ENCODE data around the gene C12orf57.
A peak's percentile ranks its signal among the peaks of the same experiment; 100 is the strongest.

The C12orf57 gene

DNA sequence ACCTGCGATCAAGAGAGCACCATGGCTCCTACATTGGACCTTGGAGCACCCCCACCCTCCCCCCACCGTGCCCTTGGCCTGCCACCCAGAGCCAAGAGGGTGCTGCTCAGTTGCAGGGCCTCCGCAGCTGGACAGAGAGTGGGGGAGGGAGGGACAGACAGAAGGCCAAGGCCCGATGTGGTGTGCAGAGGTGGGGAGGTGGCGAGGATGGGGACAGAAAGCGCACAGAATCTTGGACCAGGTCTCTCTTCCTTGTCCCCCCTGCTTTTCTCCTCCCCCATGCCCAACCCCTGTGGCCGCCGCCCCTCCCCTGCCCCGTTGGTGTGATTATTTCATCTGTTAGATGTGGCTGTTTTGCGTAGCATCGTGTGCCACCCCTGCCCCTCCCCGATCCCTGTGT lies 2.0 kb upstream of the C12orf57 start:
- no peaks in the 10 kb centered on the region for H3K36me3 ChIP-seq (replicated peaks; ENCODE audit: insufficient read depth, low read length)
- no peak overlapping the region for H3K4me3 ChIP-seq (ENCODE audit: low read length)
- H2AFZ ChIP-seq (ENCODE audit: low read length): no peak overlapping the region
- H3K9ac ChIP-seq (ENCODE audit: low read length): no peak overlapping the region
- no peak overlapping the region for H3K4me2 ChIP-seq (ENCODE audit: low read depth, low read length)
- H3K4me1 ChIP-seq (ENCODE audit: low read length): peaks cover 17% of the 10 kb centered on the region
- DNase-seq: no peak
- peaks cover 40% of the 10 kb centered on the region for H3F3A ChIP-seq (ENCODE audit: insufficient read depth, low read length)
- no peak overlapping the region for H3K27ac ChIP-seq (ENCODE audit: low read length)
- H3K79me2 ChIP-seq (ENCODE audit: low read length): peaks cover 20% of the 10 kb centered on the region
- TF ChIP-seq EZH2 (optimal IDR thresholded peaks at IDR 0.05; ENCODE audit: low read depth, low read length) (no peak), EZH2phosphoT487 (IDR thresholded peaks at IDR 0.05; ENCODE audit: low read length) (no peak)
- TF ChIP-seq, protein P1, sequence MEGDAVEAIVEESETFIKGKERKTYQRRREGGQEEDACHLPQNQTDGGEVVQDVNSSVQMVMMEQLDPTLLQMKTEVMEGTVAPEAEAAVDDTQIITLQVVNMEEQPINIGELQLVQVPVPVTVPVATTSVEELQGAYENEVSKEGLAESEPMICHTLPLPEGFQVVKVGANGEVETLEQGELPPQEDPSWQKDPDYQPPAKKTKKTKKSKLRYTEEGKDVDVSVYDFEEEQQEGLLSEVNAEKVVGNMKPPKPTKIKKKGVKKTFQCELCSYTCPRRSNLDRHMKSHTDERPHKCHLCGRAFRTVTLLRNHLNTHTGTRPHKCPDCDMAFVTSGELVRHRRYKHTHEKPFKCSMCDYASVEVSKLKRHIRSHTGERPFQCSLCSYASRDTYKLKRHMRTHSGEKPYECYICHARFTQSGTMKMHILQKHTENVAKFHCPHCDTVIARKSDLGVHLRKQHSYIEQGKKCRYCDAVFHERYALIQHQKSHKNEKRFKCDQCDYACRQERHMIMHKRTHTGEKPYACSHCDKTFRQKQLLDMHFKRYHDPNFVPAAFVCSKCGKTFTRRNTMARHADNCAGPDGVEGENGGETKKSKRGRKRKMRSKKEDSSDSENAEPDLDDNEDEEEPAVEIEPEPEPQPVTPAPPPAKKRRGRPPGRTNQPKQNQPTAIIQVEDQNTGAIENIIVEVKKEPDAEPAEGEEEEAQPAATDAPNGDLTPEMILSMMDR (IDR thresholded peaks at IDR 0.05; ENCODE audit: low read length): no peak
- H3K9me2 ChIP-seq (replicated peaks; ENCODE audit: insufficient read depth, low read length): no peaks in the 10 kb centered on the region
- no peaks in the 10 kb centered on the region for H3K9me3 ChIP-seq (replicated peaks; ENCODE audit: insufficient read depth, low read length)
- no peaks in the 10 kb centered on the region for H4K20me1 ChIP-seq (ENCODE audit: insufficient read depth, low read length)
- H3K27me3 ChIP-seq (replicated peaks; ENCODE audit: insufficient read depth, low read length): no peaks in the 10 kb centered on the region

DNA sequence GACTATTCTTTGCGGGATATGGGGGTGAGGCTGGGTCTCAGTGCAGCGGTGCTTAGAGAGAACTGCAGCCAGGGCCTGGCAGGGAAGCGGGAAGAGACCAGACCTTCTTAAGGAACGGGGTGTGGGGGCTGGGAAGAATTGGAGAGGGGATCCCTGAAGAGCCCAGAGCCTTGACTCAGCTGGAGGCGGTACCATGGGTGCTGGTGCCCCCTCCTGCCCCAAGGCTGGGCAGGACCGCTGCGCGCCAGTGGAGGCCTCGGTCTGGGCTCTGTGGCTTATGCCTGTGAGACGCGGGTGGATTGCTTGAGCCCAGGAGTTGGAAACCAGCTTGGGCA lies 1.5 kb upstream of the C12orf57 start:
- Histone ChIP-seq H3K36me3 (replicated peaks; ENCODE audit: insufficient read depth, low read length) (no peaks in the 10 kb centered on the region), H3K4me2 (ENCODE audit: low read depth, low read length) (no peak overlapping the region), H3K27ac (ENCODE audit: low read length) (no peak overlapping the region; the same call in 1 of the 2 replicates), H2AFZ (ENCODE audit: low read length) (no peak overlapping the region), H3K79me2 (ENCODE audit: low read length) (peaks cover 16% of the 10 kb centered on the region), H3K27me3 (replicated peaks; ENCODE audit: insufficient read depth, low read length) (no peaks in the 10 kb centered on the region), H3F3A (ENCODE audit: insufficient read depth, low read length) (peaks cover 45% of the 10 kb centered on the region), H3K9me2 (replicated peaks; ENCODE audit: insufficient read depth, low read length) (no peaks in the 10 kb centered on the region), H4K20me1 (ENCODE audit: insufficient read depth, low read length) (no peaks in the 10 kb centered on the region), H3K4me3 (ENCODE audit: low read length) (no peak overlapping the region), H3K9me3 (replicated peaks; ENCODE audit: insufficient read depth, low read length) (no peaks in the 10 kb centered on the region), H3K9ac (ENCODE audit: low read length) (no peak overlapping the region), H3K4me1 (ENCODE audit: low read length) (peaks cover 18% of the 10 kb centered on the region)
- no peak for DNase-seq
- TF ChIP-seq, protein P1 (IDR thresholded peaks at IDR 0.05; ENCODE audit: low read length): no peak
- no peak for TF ChIP-seq EZH2phosphoT487 (IDR thresholded peaks at IDR 0.05; ENCODE audit: low read length)
- no peak for TF ChIP-seq EZH2 (optimal IDR thresholded peaks at IDR 0.05; ENCODE audit: low read depth, low read length)

DNA sequence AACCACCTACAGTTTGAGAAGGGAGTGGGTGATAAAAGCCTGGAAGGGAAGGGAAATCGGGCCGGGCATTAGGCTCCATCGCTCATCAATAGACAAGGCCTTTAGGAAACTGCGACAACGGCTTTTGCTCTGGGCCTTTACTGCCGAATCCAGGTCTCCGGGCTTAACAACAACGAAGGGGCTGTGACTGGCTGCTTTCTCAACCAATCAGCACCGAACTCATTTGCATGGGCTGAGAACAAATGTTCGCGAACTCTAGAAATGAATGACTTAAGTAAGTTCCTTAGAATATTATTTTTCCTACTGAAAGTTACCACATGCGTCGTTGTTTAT lies 467 bp upstream of the C12orf57 start:
- H3K36me3 ChIP-seq (replicated peaks; ENCODE audit: insufficient read depth, low read length): no peaks in the 10 kb centered on the region
- H3K9ac ChIP-seq (ENCODE audit: low read length): peak overlapping the region; percentile 87
- peak; percentile 94 for DNase-seq
- TF ChIP-seq EZH2 (optimal IDR thresholded peaks at IDR 0.05; ENCODE audit: low read depth, low read length) (no peak), EZH2phosphoT487 (IDR thresholded peaks at IDR 0.05; ENCODE audit: low read length) (no peak)
- TF ChIP-seq, protein P1 (IDR thresholded peaks at IDR 0.05; ENCODE audit: low read length): no peak
- peaks cover 15% of the 10 kb centered on the region for H3K4me1 ChIP-seq (ENCODE audit: low read length)
- H3K27ac ChIP-seq (ENCODE audit: low read length): peak overlapping the region; percentile 93
- no peaks in the 10 kb centered on the region for H3K27me3 ChIP-seq (replicated peaks; ENCODE audit: insufficient read depth, low read length)
- peak overlapping the region; percentile 84 for H3K4me2 ChIP-seq (ENCODE audit: low read depth, low read length)
- H3K4me3 ChIP-seq (ENCODE audit: low read length): peak overlapping the region; percentile 90
- peaks cover 14% of the 10 kb centered on the region for H3K79me2 ChIP-seq (ENCODE audit: low read length)
- no peak overlapping the region for H2AFZ ChIP-seq (ENCODE audit: low read length)
- H3K9me2 ChIP-seq (replicated peaks; ENCODE audit: insufficient read depth, low read length): no peaks in the 10 kb centered on the region
- H3K9me3 ChIP-seq (replicated peaks; ENCODE audit: insufficient read depth, low read length): no peaks in the 10 kb centered on the region
- no peaks in the 10 kb centered on the region for H4K20me1 ChIP-seq (ENCODE audit: insufficient read depth, low read length)
- H3F3A ChIP-seq (ENCODE audit: insufficient read depth, low read length): peaks cover 47% of the 10 kb centered on the region
